ENCODE data around the gene CDC42BPB.

Gene CDC42BPB

GRCh38 chr14:103001651-103002396, 55.5 kb downstream of the CDC42BPB start:
- peak; percentile 58 for DNase-seq (ENCODE audit: low spot score)
- TF ChIP-seq, protein P1, sequence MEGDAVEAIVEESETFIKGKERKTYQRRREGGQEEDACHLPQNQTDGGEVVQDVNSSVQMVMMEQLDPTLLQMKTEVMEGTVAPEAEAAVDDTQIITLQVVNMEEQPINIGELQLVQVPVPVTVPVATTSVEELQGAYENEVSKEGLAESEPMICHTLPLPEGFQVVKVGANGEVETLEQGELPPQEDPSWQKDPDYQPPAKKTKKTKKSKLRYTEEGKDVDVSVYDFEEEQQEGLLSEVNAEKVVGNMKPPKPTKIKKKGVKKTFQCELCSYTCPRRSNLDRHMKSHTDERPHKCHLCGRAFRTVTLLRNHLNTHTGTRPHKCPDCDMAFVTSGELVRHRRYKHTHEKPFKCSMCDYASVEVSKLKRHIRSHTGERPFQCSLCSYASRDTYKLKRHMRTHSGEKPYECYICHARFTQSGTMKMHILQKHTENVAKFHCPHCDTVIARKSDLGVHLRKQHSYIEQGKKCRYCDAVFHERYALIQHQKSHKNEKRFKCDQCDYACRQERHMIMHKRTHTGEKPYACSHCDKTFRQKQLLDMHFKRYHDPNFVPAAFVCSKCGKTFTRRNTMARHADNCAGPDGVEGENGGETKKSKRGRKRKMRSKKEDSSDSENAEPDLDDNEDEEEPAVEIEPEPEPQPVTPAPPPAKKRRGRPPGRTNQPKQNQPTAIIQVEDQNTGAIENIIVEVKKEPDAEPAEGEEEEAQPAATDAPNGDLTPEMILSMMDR (IDR thresholded peaks at IDR 0.05; ENCODE audit: extremely low read depth, missing control alignments): no peak

DNA sequence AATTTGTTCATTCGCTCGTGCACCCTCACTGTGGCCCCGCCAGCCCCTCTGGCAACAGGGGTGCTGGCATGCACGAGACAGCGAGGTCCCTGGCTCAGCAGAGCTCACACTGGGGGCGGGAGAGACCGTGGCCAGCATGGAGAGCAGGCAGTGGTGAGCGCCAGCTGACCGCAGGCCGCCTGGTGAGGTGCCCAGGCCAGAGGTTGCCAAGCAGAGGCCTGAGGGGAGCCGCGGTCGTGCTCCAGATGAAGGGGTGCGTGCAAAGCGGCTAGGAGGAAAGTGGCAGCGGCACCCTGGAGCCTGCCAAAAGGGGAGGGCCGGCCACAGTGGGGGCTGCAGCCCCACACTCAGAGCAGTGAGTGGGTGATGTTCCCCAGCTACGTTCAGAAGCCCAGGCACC, 56.1 kb downstream of the CDC42BPB start:
- TF ChIP-seq, protein P1 (IDR thresholded peaks at IDR 0.05; ENCODE audit: extremely low read depth, missing control alignments): no peak
- no peak for DNase-seq (ENCODE audit: low spot score)

DNA sequence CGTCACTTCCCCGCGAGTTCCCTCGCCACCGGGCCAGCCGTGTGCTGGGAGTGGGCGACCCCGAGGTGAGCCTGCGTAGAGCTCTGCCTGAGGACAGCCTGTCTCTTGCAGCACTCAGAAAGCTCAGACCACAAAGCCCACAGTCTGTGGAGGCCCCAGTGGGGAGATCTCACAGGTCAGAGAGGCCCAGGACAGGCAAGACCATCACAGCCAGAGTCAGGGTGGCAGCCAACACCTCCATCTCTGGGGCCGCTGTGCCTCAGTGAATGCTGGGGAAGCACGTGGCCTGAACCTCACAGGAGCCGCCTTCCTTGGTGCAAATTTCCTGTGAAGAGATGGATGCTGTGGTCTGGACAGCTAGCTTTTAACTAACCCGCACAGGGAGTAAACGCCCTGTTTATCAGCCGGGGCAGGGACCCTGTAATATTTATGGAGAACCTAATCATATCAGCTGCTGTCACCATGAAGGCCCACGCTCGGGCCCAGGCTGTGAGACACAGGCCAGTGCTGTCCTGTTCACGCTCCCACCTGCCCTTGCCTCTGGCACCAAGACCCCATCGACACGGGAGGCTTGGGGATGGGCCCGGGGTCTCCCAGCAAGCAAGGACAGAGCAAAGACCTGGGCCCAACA, 56.9 kb downstream of the CDC42BPB start:
- TF ChIP-seq, protein P1 (IDR thresholded peaks at IDR 0.05; ENCODE audit: extremely low read depth, missing control alignments): no peak
- no peak for DNase-seq (ENCODE audit: low spot score)

GRCh38 chr14:102999227-102999895, 58.0 kb downstream of the CDC42BPB start:
- DNase-seq (ENCODE audit: low spot score): no peak
- TF ChIP-seq, protein P1 (IDR thresholded peaks at IDR 0.05; ENCODE audit: extremely low read depth, missing control alignments): no peak

DNA sequence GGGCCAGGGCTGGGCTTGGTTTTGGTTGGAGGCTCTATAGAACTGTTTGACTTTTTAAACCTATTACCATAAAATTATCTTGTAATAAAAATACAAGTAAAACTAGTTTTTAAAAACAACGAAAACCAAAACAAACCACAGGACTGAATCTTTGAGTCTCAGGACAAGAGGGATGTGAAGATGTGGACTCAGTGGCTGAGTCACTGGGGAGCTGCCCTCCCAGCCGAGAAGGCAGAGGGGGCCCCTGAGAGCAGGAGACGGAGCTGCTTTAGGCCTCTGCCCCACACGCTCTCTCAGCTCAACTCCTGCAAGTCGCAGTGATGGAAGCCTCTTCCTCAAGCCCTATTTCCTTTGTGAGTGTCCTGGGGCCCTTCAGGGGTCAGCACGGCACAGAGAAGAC, 59.0 kb downstream of the CDC42BPB start:
- no peak for DNase-seq (ENCODE audit: low spot score)
- TF ChIP-seq, protein P1 (IDR thresholded peaks at IDR 0.05; ENCODE audit: extremely low read depth, missing control alignments): no peak

DNA sequence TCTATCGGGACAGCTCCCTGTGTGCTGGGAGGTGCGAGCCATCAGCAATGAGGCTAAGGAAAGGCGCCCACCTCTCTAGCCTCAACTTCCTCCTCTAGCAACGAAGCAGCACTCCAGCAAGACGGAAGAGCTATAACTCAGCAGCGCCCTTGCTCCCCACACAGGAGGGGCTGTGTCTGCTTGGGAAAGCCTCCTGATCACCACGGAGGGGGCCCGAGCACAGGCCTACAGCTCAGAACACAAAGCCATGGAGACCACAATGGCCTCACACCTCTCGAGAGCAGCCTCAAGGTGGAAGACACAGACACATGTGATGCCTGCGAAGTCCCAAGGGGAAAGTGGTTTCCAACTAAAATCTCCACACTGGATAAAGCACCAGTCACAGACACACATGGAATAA, 60.4 kb downstream of the CDC42BPB start:
- no peak for DNase-seq (ENCODE audit: low spot score)
- TF ChIP-seq, protein P1 (IDR thresholded peaks at IDR 0.05; ENCODE audit: extremely low read depth, missing control alignments): no peak

- TF ChIP-seq, protein P1 (IDR thresholded peaks at IDR 0.05; ENCODE audit: extremely low read depth, missing control alignments): no peak
Measured at GRCh38 chr14:102994689-102995088, 62.7 kb downstream of the CDC42BPB start.

More at GRCh38 chr14:102994689-102995088, 62.7 kb downstream of the CDC42BPB start:
- no peak for DNase-seq (ENCODE audit: low spot score)
